K562 (cell line): Measurements from ENCODE around the gene DYNC1I1. TPM values are rescaled to one million over a fixed set of nuclear protein-coding genes. Genes with fewer than 3 reads are reported as not detected.

ENCODE experiments used
- ATAC-seq: fragments of 200-7000 bp; cut with Tn5 transposase; 3 replicates; pipeline ENCODE4 v1.9.1; 2020; ENCODE audit warnings: moderate library complexity
- BruUV-seq: library from RNA; stranded (reverse); fragments of 400-500 nt; replicated peaks from 2 replicates; lab custom pipeline; 2021; lab: Mats Ljungman, UMichigan
- CTCF ChIA-PET: fragments of 300-600 bp; formaldehyde crosslinking; extraction: SDS; loops from one replicate; lab custom pipeline; 2021; ENCODE audit warnings: low intra/inter-chr PET ratio; lab: Yijun Ruan, JAX
- POLR2A ChIA-PET: fragments of 300-600, 350-650 bp; sonication (Branson Sonifier 250); formaldehyde crosslinking; extraction: SDS; loops from one replicate; lab custom pipeline; 2021; ENCODE audit warnings: antibody characterized with exemption, inconsistent platforms; lab: Yijun Ruan, JAX
- DNase-seq, 4 experiments: peaks; one replicate each; pipeline versions ENCODE4 v3.0.0 to v3.0.0-alpha.2; 2011 to 2018; ENCODE audit warnings: low spot score in 3 of 4, mixed read lengths in 3 of 4; ENCODE audit errors: extremely low read depth in 1 of 4
- FAIRE-seq: peaks from 2 replicates; lab custom pipeline; 2011; peaks lifted over from hg19 to GRCh38; lab: Jason Lieb, UNC
- H2AFZ ChIP-seq: 2 replicates; pipeline ENCODE4 v1.6.0; 2011; ENCODE audit warnings: low read depth, low read length, control low read depth, inconsistent platforms
- H3K27ac ChIP-seq: fragments of 200-600 bp; 3 replicates; pipeline ENCODE4 v1.8.0; 2011; ENCODE audit warnings: low read depth, mild to moderate bottlenecking, control low read depth, inconsistent platforms, low read length, moderate library complexity, mixed read lengths; ENCODE audit errors: extremely low read depth
- H3K27me3 ChIP-seq, 2 experiments: fragments of 300-600 bp in 1 of 2; 2 replicates in 1 of 2; 3 replicates in 1 of 2; pipeline versions ENCODE4 v1.6.0 to v1.8.0; 2011; ENCODE audit warnings: inconsistent platforms in 2 of 2, low read length in 2 of 2, mild to moderate bottlenecking in 1 of 2, mixed read lengths in 1 of 2, moderate library complexity in 1 of 2; ENCODE audit not compliant: control insufficient read depth in 2 of 2, insufficient read depth in 2 of 2
- H3K36me3 ChIP-seq: fragments of 300-600 bp; 3 replicates; pipeline ENCODE4 v1.8.0; 2011; ENCODE audit warnings: mild to moderate bottlenecking, low read length, inconsistent platforms; ENCODE audit not compliant: control insufficient read depth, insufficient read depth
- H3K4me1 ChIP-seq, 2 experiments: fragments of 200-600 bp in 1 of 2; replicated peaks in 1 of 2; 2 replicates in 1 of 2; 3 replicates in 1 of 2; pipeline versions ENCODE4 v1.5.1 to v1.8.0; 2011; ENCODE audit warnings: inconsistent platforms in 2 of 2, low read length in 2 of 2, mild to moderate bottlenecking in 1 of 2, mixed read lengths in 1 of 2, moderate library complexity in 1 of 2; ENCODE audit not compliant: control insufficient read depth in 2 of 2, insufficient read depth in 2 of 2
- H3K4me2 ChIP-seq: 2 replicates; pipeline ENCODE4 v1.6.1; 2011; ENCODE audit warnings: low read length, control low read depth, inconsistent platforms, mixed read lengths; ENCODE audit not compliant: insufficient read depth
- H3K4me3 ChIP-seq: fragments of 200-600 bp; sonication (generic), shearing (Covaris generic); 2 replicates; pipeline ENCODE4 v1.5.1; 2016; ENCODE audit warnings: control low read depth, inconsistent platforms
- H3K79me2 ChIP-seq: fragments of 200-600 bp; 3 replicates; pipeline ENCODE4 v1.8.0; 2011; ENCODE audit warnings: low read length, inconsistent platforms; ENCODE audit not compliant: control insufficient read depth, insufficient read depth
- H3K9ac ChIP-seq, 2 experiments: 2 replicates each; pipeline versions ENCODE4 v1.6.0 to v1.6.1; 2011; ENCODE audit warnings: low read depth in 2 of 2, low read length in 2 of 2, control low read depth in 1 of 2, inconsistent platforms in 1 of 2, mild to moderate bottlenecking in 1 of 2, mixed read lengths in 1 of 2; ENCODE audit not compliant: insufficient read depth in 1 of 2
- H3K9me1 ChIP-seq: one replicate; pipeline ENCODE4 v1.6.0; 2011; ENCODE audit warnings: inconsistent platforms, mild to moderate bottlenecking, low read length, moderate library complexity; ENCODE audit not compliant: control insufficient read depth, insufficient read depth
- H3K9me3 ChIP-seq: replicated peaks from 2 replicates; pipeline ENCODE4 v1.5.1; 2011; ENCODE audit warnings: low read depth, low read length, inconsistent platforms; ENCODE audit not compliant: control insufficient read depth, insufficient read depth
- H4K20me1 ChIP-seq: replicated peaks from 2 replicates; pipeline ENCODE4 v1.6.1; 2011; ENCODE audit warnings: low read length, inconsistent platforms, mixed read lengths; ENCODE audit not compliant: control insufficient read depth, insufficient read depth
- BACH1 ChIP-seq: fragments of 200-800 bp; sonication (Bioruptor generic); IDR thresholded peaks from 2 replicates; pipeline ENCODE4 v1.6.1; 2016; ENCODE audit warnings: missing genetic modification characterization, missing compliant biosample characterization
- ETV5 ChIP-seq: sonication (generic); formaldehyde crosslinking; IDR thresholded peaks from 2 replicates; pipeline ENCODE4 v1.4.0; 2020; ENCODE audit warnings: low read depth, mild to moderate bottlenecking, missing genetic modification reagents
- FOXK1 ChIP-seq: sonication (generic); formaldehyde crosslinking; IDR thresholded peaks from 2 replicates; pipeline ENCODE4 v1.8.0; 2022; ENCODE audit warnings: missing genetic modification reagents, mild to moderate bottlenecking, borderline replicate concordance
- GABPB2 ChIP-seq: fragments of 250-450 bp; sonication (Bioruptor Pico); conservative IDR thresholded peaks from 2 replicates; pipeline ENCODE4 v1.5.1; 2021; ENCODE audit warnings: mild to moderate bottlenecking
- MCM2 ChIP-seq: fragments of 450-650 bp; IDR thresholded peaks from 2 replicates; pipeline ENCODE4 v1.6.1; 2017; ENCODE audit warnings: low read depth, mild to moderate bottlenecking
- POLR2A ChIP-seq: fragments of 450-650 bp; conservative IDR thresholded peaks from 2 replicates; pipeline ENCODE4 v1.6.1; 2016
- TCF3 ChIP-seq: sonication (generic); formaldehyde crosslinking; IDR thresholded peaks from 2 replicates; pipeline ENCODE4 v1.4.0; 2020; ENCODE audit warnings: mild to moderate bottlenecking, missing genetic modification reagents
- ZNF431 ChIP-seq: sonication (generic); formaldehyde crosslinking; IDR thresholded peaks from 2 replicates; pipeline ENCODE4 v1.8.0; 2022; ENCODE audit warnings: mild to moderate bottlenecking, missing genetic modification reagents
- WGBS: fragments of 100-300 bp; shearing (Covaris generic); methylation state at CpG from one replicate; pipeline ENCODE4 v1.1.6; 2016; ENCODE audit warnings: low coverage, mixed read lengths; ENCODE audit not compliant: insufficient coverage; ENCODE audit errors: missing lambda C conversion rate; 5-methylcytosine and 5-hydroxymethylcytosine counted together
- in situ Hi-C: fragments of 300-500 bp; cut with MboI; formaldehyde crosslinking; loops from 4 replicates; pipeline ENCODE4 v1.15.0; 2018; ENCODE audit warnings: inconsistent platforms, mixed read lengths
- intact Hi-C: fragments of 100-400 bp; cut with micrococcal nuclease; formaldehyde crosslinking; loops from 2 replicates; pipeline ENCODE4 v1.14.2; 2022
- polyA plus RNA-seq, 8 experiments: library from polyadenylated mRNA; depleted of rRNA in 4 of 8; stranded (reverse) in 5 of 8; unstranded in 3 of 8; fragments of >200 nt; fragmentation: Nextera tagmentation in 2 of 8; fragmentation: Illumina TruSeq in 1 of 8; extraction: Ambion mirVana in 2 of 8; extraction: Trizol in 1 of 8; gene quantifications; 2 replicates each; pipeline versions ENCODE4 v1.2.1 to v1.2.3, GENCODE V29; 2011 to 2014; ENCODE audit warnings: inconsistent platforms in 1 of 8, missing spikeins in 1 of 8
- total RNA-seq, 7 experiments: library from RNA; depleted of rRNA in 6 of 7; stranded (reverse); fragments of >200 nt in 6 of 7; fragmentation: Illumina TruSeq in 2 of 7; extraction: Trizol in 2 of 7; gene quantifications; 2 replicates each; pipeline versions ENCODE4 v1.2.1 to v1.2.3, GENCODE V29; 2011 to 2021; ENCODE audit warnings: low replicate concordance in 1 of 7
- TF ChIP-seq, protein P1 (sequence below): fragments of 250-450 bp; sonication (Bioruptor Pico); IDR thresholded peaks from 2 replicates; pipeline ENCODE4 v1.4.0; 2020; ENCODE audit warnings: mild to moderate bottlenecking, moderate library complexity, borderline replicate concordance

DYNC1I1 gene
- total and polyA plus RNA-seq, 9 of the 15 experiments (the other 6 are each of a cell fraction or from before 2014, with no cell fraction given): 0.22 to 1.5 (median 0.44) TPM

DNA sequence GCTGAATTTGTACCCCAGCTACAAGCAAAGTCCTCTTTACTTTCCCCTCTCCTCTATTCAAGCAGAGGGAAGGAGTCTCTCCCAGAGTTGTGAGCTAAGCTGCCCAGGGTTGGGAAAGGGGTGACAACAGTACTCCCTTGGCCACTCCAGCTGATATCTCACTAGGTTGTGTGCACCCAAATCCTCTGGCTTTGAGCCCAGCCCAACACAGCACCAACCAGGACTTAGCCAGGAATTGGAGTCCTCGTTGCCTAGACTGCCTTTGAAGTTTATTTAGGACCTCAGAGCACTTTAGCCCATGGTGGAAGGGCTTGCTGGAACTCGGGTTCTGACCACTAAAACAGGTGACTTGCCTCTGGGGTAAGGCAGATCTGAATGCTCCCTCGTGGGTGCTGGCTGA is 35.7 kb upstream of the DYNC1I1 start (continued):
- TF ChIP-seq, protein P1, sequence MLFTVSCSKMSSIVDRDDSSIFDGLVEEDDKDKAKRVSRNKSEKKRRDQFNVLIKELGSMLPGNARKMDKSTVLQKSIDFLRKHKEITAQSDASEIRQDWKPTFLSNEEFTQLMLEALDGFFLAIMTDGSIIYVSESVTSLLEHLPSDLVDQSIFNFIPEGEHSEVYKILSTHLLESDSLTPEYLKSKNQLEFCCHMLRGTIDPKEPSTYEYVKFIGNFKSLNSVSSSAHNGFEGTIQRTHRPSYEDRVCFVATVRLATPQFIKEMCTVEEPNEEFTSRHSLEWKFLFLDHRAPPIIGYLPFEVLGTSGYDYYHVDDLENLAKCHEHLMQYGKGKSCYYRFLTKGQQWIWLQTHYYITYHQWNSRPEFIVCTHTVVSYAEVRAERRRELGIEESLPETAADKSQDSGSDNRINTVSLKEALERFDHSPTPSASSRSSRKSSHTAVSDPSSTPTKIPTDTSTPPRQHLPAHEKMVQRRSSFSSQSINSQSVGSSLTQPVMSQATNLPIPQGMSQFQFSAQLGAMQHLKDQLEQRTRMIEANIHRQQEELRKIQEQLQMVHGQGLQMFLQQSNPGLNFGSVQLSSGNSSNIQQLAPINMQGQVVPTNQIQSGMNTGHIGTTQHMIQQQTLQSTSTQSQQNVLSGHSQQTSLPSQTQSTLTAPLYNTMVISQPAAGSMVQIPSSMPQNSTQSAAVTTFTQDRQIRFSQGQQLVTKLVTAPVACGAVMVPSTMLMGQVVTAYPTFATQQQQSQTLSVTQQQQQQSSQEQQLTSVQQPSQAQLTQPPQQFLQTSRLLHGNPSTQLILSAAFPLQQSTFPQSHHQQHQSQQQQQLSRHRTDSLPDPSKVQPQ (CRISPR knock-in tag): no peak

DNA sequence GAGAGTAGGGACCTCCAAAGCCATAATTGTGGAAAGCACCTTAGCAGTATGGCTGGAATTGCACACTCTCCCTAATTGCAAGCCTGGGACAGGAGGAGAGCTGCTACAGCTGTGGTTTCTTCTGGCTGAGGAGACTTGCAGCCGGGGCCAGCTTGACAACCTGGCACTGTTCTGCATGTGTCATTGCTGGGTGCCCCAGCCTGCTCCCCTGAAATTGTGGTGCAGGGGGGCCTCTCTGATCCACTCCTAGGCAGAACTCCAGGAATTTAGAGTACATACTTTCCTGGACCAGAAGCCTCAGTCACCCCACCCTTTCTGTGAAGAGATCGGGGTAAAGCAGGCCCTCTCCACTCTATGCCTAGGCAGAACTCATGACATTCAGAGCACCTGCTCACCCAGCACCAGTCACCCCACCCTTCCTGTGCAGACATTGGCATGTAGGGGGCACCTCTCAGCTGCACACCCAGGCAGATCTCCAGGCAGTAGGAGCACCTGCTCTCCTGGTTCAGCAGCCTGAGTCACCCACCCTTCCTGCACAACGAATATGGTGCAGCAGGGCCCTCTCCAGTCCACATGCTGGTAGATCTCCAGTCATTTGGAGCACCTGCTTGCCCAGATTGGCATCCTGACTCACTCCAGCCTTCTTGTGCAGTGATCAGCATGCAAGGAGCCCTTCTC is 34.4 kb upstream of the DYNC1I1 start:
- WGBS: 0% methylated on average over 3 of the region's 3 CpGs
- in situ Hi-C loops: no loop called here
- no peak for FAIRE-seq

More for the DNA sequence above, 34.4 kb upstream of the DYNC1I1 start:
- POLR2A ChIA-PET: interaction anchor here (0.8 kb wide), 1 partner anchor 12 kb away, joined by 3 read pairs; no protein-coding TSS in a partner anchor
- no TSS peak for BruUV-seq
- Histone ChIP-seq H3K36me3 (no peaks in the 10 kb centered on the region), H3K9me3 (no peaks in the 10 kb centered on the region), H3K79me2 (no peaks in the 10 kb centered on the region), H4K20me1 (no peaks in the 10 kb centered on the region), H3K27me3 (0 out of 5 replicates have a peak, but pooled peaks cover 0 to under 1% of the 10 kb centered on the region in 2 experiments), H3K9ac (no peak overlapping the region), H3K27ac (no peak overlapping the region), H2AFZ (no peak overlapping the region), H3K9me1 (no peaks in the 10 kb centered on the region), H3K4me1 (no peaks in the 10 kb centered on the region), H3K4me2 (no peak overlapping the region), H3K4me3 (no peak overlapping the region)
- TF ChIP-seq FOXK1: no peak
- no peak for TF ChIP-seq ETV5 (CRISPR knock-in tag)
- TF ChIP-seq BACH1 (tag): no peak
- no peak for TF ChIP-seq ZNF431 (CRISPR knock-in tag)
- no peak for TF ChIP-seq MCM2
- no peak for TF ChIP-seq POLR2A
- TF ChIP-seq TCF3 (CRISPR knock-in tag): no peak
- no peak for TF ChIP-seq GABPB2 (CRISPR knock-in tag)
- intact Hi-C loops: no loop called here
- DNase-seq (no peak), ATAC-seq (no peak)
- CTCF ChIA-PET: interaction anchor here (0.5 kb wide), 1 partner anchor 680 kb away, joined by 3 read pairs; no protein-coding TSS in a partner anchor
